Daoy (cell line): ENCODE measurements around the gene PABPC3. TPM values are rescaled to one million over a fixed set of nuclear protein-coding genes. Genes with fewer than 3 reads are reported as not detected.
A peak's percentile ranks its signal among the peaks of the same experiment; 100 is the strongest.

Experiments used
- DNase-seq: peaks from one replicate; pipeline ENCODE4 v3.0.0-alpha.2; 2015; ENCODE audit warnings: low read depth
- total RNA-seq: library from RNA; depleted of rRNA; stranded (reverse); fragments of >200 nt; shearing (Covaris generic); gene quantifications from 2 replicates; pipeline ENCODE4 v1.2.3, GENCODE V29; 2014; rRNA removed

PABPC3 gene
- 0.63 TPM in 1 of 2 replicates, not detected in the other for total RNA-seq

- DNase-seq, result peak; percentile 22
Measured at GRCh38 chr13:25095851-25096453, at the start of gene PABPC3. PABPC3 (plus strand) TSS chr13:25096136; CDS start chr13:25096199, 63 bp downstream.

DNA sequence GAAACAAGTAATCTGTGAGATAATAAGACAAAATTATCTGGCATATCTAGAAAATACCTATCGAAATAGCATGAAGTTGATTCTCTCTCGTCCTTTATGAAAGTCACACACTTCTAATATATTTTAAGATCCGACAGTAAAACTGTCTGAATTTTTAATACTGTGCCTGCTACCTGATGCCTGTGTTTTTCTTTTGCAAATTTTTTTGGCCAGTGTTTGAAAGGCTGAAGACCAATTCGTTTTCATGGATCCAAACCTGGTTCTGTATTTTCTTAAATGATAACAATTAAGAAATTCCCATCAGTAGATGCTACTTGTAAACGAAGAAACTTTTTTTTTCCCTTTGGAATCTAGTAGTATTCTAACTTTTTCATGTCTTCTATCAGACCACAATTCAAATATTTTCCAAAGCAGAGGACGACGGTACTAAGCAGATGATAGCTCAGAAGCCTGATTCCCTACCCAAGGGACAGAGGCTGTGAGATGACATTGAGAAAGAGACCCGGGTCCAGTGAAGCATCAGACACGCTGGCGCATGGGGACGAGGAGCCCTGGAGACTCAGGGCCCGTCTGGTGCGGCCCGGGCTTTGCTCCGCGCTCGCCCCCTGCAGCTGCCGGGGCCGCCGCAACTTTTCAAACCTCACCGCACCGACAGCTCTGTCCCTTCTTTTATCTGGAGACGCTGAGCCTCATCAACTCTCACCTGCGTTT, 49.5 kb upstream of the PABPC3 start:
- peak; percentile 39 for DNase-seq

GRCh38 chr13:25046985-25047511, 48.9 kb upstream of the PABPC3 start:
- peak; percentile 80 for DNase-seq

DNA sequence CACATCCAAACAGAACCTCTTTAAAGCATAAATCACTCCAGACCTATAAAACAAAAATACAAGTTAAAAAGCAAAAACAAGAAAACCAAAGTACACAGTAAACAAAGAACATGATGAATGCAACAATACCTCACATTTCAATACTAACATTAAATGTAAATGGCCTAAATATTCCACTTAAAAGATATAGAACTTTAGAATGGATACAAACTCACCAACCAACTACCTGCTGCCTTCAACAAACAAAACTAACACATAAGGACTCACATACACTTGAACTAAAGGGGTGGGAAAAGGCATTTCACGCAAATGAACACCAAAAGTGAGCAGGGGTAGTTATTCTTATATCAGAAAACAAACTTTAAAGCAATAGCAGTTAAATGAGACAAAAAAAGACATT, 44.9 kb upstream of the PABPC3 start:
- no peak for DNase-seq

DNA sequence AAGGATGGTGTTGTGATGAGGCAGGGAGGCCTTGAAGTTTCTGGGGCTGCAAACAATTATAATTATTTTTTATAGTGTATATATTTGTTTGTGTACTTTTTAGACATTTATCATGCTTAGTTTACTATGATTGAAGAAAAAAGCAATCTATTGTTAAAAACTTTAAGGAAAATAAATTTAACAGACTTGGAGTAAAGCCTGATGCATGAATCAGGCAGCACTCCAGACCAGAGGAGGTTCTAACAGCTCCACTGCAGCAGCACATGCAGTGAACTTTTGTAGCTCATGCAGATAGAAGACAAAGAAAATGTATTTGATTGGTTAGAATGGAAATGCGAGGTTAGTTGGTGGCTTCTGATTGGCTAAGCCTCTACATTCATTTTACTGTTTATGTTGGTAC, 36.8 kb upstream of the PABPC3 start:
- DNase-seq, result no peak

- no peak for DNase-seq
Measured at GRCh38 chr13:25059958-25060357, 36.0 kb upstream of the PABPC3 start.

GRCh38 chr13:25062479-25062878, 33.5 kb upstream of the PABPC3 start:
- DNase-seq, result no peak

GRCh38 chr13:25064396-25064795, 31.5 kb upstream of the PABPC3 start:
- DNase-seq, result no peak

GRCh38 chr13:25065974-25066770, 29.8 kb upstream of the PABPC3 start:
- no peak for DNase-seq

GRCh38 chr13:25067064-25067463, 28.9 kb upstream of the PABPC3 start:
- no peak for DNase-seq

GRCh38 chr13:25068810-25069209, 27.1 kb upstream of the PABPC3 start:
- peak; percentile 9 for DNase-seq

DNA sequence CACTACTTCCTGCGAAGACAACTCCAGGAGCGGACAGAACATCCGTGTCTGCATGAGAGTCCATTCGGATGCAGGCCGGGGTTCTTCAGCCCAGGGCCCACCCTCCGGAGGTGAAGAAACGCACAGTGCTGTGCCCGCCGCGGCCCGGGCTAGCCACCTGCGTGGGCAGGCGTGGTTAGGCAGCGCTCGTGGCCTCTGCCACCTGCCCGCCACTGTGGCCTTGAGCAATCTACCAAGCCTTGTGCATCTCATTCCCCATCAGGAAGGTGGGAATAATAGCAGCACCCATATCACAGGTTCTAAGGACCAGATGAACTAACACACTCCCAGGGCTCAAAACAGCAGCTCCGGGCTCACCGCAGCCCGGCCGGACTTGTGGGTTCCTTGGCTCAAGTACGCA, 26.7 kb upstream of the PABPC3 start:
- DNase-seq, result no peak

DNA sequence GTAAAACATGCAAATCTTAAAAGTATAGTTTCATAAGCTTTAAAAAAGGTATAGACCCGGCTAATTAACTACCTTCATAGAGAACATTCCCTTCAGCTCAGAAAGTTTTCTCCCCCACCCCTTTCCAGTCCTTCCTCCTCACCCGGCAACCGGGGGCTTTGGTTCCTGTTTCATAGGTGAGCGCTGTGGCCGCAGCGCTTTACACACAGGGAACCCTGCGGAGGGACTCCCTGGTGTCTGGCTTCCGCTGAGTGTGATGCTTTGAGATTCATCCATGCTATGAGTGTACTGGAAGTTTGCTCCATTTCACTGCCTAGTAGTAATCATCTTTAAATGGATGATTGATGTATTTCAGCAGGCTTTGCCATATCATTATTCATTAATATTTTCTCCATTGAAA, 26.0 kb upstream of the PABPC3 start:
- DNase-seq, result no peak

DNA sequence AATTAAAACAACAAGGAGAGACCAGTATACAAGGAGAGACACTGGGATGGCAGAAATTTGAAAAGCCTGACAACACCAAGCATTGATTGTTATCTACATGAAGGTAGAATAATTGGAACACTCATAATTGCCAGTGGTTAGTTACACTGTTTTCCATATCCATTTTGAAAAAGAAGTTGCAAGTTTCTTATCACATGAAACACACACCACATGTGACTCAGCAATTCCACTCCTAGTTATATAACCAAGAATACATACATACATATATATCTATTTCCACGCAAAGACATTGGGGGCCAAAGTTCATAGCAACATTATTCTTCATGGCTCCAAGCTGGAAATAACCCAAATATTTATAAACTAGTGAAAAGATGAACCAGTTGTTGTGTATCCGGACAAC, 15.2 kb upstream of the PABPC3 start:
- no peak for DNase-seq

DNA sequence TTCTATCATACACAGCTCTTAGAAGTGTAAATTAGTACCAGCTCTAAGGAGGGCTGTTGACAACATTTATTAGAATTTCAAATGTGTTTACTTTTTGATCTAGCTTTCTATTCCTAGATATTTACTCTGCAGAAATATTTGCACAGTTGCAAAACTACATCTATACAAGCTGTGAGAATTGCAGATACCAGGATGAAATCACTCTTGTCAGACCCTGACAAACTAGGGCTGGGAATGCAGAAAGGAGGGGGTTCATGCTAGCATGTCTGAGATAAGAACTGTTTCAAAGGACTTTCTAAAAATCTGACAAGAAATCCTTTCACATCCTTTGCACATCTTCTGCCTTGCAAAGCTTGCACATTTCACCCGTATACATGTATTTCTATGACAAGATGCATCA, 11.8 kb upstream of the PABPC3 start:
- DNase-seq, result no peak

GRCh38 chr13:25085125-25085742, 10.7 kb upstream of the PABPC3 start:
- peak; percentile 30 for DNase-seq

DNA sequence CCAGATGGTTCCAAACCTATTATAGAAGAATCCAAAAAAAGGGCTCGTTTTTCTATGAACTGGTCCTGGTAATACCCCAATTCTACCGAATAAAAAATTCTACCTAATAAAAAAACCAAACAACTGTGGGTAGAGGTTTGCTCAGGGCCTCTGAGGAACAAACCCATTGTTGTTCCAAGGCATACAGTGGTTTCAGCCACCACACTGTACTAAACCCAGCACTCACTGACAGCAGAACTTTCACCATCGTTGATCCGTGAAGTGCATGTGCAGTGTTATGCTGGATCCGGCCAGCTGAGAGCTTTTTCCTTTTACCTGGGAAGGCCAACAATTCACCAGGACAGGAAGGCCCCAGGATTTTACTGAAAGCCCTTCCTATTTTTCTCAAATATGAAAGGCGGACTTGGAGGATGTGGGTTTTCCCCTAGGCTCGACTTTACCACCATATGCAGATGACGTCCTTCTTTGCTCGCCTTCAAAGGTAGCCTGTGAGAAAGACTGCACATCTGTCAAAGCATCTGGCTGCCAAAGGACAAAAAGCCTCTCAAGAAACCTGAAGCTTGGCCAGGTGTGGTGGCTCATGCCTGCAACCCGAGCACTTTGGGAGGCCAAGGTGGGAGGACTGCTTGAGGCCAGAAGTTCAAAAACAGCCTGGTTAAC, 7.2 kb upstream of the PABPC3 start:
- DNase-seq, result no peak

DNA sequence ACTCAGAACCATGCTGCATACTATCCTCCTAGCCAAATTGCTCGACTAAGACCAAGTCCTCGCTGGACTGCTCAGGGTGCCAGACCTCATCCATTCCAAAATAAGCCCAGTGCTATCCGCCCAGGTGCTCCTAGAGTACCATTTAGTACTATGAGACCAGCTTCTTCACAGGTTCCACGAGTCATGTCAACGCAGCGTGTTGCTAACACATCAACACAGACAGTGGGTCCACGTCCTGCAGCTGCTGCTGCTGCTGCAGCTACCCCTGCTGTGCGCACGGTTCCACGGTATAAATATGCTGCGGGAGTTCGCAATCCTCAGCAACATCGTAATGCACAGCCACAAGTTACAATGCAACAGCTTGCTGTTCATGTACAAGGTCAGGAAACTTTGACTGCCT, 1.5 kb downstream of the PABPC3 start:
- no peak for DNase-seq

DNA sequence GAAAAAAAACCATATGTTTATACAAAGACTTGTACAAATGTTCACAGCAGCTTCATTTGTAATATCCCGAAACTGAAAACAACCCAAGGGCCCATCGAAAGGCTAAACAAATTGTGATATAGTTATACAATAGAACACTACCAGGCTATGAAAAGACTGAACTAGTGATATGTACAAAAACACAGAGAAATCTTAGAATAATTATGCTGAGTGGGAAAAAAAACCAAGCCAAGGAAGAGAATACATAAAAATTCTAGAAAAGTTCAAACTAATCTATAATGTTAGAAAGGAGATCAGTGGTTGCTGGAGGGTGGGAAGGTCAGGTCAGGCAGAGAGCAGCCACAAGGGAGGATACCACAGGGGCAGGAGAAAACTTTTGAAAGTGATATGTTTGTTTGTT, 7.8 kb downstream of the PABPC3 start:
- no peak for DNase-seq

DNA sequence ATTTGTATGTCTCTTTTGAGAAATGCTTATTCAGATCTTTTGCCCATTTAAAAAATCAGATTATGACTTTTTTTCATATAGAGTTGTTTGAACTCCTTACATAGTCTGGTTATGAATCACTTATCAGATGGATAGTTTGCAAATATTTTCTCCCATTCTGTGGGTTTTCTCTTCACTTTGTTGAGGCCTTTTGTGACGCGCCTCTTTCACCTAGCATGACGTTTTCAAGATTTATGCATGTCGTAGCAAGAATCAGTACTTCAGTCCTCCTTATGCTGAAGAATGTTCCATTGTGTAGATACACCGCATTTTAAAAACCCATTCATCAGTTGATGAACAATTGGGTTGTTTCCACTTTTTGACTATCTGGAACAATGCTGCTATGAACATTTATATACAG, 13.4 kb downstream of the PABPC3 start:
- no peak for DNase-seq

DNA sequence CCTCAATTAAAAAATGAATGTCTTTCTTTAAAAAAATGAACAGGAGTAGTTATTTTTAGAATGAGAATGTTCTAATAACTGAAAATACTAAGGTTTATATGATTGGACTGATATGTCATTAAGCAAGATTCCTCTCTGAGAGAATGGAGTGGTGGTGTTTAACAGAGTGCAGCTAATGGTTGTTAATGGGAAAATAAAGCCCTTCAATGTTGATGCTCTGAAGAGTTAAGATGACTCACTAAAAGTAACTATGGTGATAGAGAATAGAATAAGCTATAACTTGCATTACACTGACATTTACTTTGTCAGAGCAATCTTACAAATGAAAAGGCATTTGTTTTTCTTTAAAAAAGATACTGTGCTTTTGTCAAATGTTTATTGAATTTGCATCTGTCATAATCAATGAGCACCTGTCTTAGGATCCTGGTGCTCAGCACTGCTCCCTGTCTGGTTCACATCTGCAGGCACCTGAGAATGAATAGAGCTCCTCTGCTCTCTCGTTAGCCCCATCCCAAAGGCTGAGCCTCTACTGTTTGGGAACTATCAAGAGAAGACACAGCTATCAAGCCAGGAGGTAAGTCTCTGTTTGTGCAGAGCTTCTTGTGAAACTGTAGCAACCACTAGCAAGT, 15.1 kb downstream of the PABPC3 start:
- no peak for DNase-seq
